Fibroblast of mammary gland (primary cell): ENCODE measurements around the gene GRID2.

ENCODE experiments used
- DNase-seq: peaks from one replicate; pipeline ENCODE4 v3.0.0-alpha.2; 2010; ENCODE audit warnings: low read depth
- H3K4me3 ChIP-seq: 2 replicates; pipeline ENCODE4 v1.5.1; 2011; ENCODE audit warnings: low read depth, mild to moderate bottlenecking, low read length, moderate library complexity; ENCODE audit not compliant: control insufficient read depth
- TF ChIP-seq, protein P1 (sequence below): conservative IDR thresholded peaks from 2 replicates; pipeline ENCODE4 v1.5.1; 2011; ENCODE audit warnings: low read depth, low read length, inconsistent platforms; ENCODE audit not compliant: control insufficient read depth, insufficient read depth

GRID2 gene

DNA sequence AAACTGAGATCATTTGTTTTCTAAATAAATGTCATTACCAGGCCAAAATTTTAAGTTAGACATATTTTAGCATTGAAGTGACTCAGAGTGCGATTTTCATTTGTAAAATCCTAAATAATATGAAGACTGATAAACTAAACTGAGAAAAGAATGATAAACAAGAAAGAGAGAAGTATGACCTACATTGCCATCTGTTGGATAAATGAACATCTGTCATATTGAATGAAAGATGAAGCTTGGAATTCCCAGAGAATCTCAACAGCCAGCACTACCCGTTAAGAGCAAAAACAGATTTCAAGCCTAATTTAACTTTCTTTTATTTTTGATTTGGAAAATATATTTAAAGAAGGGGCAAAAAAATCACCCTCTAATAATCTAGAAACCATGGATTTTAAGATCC is 933.8 kb downstream of the GRID2 start:
- H3K4me3 ChIP-seq, result no peak overlapping the region
- TF ChIP-seq, protein P1, sequence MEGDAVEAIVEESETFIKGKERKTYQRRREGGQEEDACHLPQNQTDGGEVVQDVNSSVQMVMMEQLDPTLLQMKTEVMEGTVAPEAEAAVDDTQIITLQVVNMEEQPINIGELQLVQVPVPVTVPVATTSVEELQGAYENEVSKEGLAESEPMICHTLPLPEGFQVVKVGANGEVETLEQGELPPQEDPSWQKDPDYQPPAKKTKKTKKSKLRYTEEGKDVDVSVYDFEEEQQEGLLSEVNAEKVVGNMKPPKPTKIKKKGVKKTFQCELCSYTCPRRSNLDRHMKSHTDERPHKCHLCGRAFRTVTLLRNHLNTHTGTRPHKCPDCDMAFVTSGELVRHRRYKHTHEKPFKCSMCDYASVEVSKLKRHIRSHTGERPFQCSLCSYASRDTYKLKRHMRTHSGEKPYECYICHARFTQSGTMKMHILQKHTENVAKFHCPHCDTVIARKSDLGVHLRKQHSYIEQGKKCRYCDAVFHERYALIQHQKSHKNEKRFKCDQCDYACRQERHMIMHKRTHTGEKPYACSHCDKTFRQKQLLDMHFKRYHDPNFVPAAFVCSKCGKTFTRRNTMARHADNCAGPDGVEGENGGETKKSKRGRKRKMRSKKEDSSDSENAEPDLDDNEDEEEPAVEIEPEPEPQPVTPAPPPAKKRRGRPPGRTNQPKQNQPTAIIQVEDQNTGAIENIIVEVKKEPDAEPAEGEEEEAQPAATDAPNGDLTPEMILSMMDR, result no peak
- no peak for DNase-seq

DNA sequence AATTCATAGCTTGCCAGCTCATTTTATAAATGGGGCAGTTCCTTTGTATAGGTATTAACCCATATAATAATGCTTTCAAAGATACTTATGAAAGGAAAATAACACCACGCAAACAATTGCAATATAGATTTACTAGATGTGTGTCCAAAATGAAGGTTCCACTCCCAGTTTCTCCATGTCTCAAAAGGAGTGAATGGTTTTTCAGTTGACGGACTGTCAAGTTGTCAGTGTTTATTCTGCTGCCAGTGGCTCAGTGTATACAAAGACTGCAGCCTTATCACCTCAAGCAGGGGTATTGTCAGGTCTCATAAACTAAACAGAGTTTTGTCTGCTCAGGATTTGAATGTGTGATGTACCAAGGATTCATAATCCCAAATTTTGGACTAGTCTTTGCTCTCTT is 939.5 kb downstream of the GRID2 start:
- TF ChIP-seq, protein P1, result no peak
- no peak overlapping the region for H3K4me3 ChIP-seq
- DNase-seq, result no peak

DNA sequence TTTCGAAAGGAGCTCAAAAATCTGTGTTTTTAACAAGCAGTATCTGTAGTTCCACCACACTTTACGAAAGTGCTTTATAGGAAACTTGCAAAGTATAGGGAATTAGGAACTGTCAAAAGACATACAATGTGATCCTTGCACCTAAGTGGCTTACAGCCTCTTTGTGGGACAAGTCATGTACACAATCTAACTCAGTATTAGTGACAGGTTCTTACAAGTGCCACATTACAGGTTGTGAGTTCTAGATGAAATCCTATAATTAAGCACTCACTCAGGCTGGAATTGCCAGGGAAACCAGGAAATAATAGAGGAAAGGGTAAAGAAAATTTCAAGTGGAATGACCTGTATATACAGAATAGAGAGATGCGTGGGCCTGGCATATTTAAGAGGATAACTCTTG is 957.4 kb downstream of the GRID2 start:
- no peak for DNase-seq
- TF ChIP-seq, protein P1, result no peak
- no peak overlapping the region for H3K4me3 ChIP-seq

DNA sequence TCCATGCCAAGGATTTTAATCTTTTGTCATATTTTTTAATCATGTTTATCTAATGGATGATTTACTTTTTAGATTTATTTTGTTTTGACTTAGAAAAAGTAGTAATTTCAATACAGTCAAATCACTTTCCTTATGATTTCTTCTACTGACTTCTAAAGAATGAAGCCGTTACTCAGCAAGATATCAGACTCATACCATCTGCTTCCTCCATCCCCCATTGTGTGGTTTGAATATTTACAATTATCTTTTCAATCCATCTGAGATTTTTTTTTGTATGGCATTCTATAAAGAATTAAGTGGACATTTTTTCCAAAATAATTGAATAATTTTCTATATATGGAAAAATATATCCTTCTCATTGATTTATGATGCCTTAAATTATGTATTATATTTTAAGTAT is 959.4 kb downstream of the GRID2 start:
- H3K4me3 ChIP-seq, result no peak overlapping the region
- TF ChIP-seq, protein P1, result no peak
- DNase-seq, result no peak

DNA sequence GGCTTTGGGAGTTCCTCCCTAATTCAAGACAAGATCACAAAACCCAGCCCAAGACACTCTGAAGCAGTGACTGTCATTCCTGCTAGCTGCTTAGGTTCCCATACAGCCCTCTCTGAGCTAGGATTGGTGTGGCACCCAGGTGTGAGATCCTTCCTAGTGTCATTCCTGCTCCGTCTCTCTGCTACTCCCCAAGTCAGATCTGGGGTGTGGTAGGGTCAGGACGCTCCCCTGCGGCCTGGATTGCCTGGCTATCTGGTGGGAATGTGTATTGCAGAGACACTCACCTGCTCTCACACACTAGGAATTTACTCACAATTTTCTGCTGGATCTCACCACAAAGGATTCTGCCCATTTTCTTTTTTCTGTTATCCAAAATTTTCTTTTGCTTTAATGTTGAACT is 964.0 kb downstream of the GRID2 start:
- no peak overlapping the region for H3K4me3 ChIP-seq
- TF ChIP-seq, protein P1, result no peak

DNA sequence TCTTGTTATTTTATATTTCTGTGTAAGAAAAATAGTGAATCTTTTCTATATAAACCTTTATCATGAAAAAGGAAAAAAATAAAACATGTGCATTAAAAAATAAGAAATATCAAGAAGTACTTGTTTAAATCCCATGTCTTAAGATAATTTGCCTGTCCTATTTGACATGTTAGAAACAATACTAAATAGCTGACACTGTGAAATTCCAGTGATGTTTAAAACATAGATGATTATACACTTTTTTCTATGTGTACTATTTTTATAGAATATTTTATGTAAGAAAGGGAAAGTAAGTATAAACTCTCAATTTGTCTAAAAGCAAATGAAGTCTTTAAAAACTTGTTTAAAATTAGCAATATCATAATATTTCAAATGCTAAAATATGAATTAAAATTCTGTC is 981.6 kb downstream of the GRID2 start:
- H3K4me3 ChIP-seq, result no peak overlapping the region
- TF ChIP-seq, protein P1, result no peak
- no peak for DNase-seq

More for the DNA sequence above, 964.0 kb downstream of the GRID2 start:
- DNase-seq, result no peak

DNA sequence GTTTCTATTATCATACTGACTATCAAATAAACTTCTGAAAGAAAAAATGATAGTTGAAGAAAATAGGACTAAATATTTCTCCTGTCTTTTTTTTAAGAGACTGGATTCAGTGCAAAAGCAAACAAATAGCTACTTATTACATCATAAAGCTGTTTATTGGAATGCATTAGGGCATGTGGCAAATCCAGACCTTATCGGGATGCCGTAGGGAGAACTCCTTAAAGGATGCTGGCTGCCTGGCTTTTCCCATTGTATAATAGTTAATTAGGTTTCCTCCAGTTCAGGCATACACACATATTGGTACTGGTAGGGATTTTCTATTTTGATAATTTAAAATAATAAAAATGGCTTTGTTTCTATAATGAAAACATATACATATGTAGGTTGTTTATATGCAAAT is 985.5 kb downstream of the GRID2 start:
- DNase-seq, result no peak
- no peak overlapping the region for H3K4me3 ChIP-seq
- TF ChIP-seq, protein P1, result no peak
